ENCODE results near the gene GJE1.

Gene GJE1

GRCh38 chr6:142162780-142163179, 30.1 kb downstream of the GJE1 start:
- Histone ChIP-seq H3K27me3 (ENCODE audit: insufficient read depth, low read length) (no peaks in the 10 kb centered on the region), H3K4me2 (ENCODE audit: low read length) (no peak overlapping the region), H2BK5ac (ENCODE audit: low read depth, low read length, poor library complexity) (no peak overlapping the region), H4K91ac (ENCODE audit: low read depth, low read length) (no peak overlapping the region), H3K4me3 (ENCODE audit: low read depth, low read length) (no peak overlapping the region), H2AFZ (ENCODE audit: insufficient read depth, low read length, poor library complexity) (no peak overlapping the region), H2BK120ac (ENCODE audit: insufficient read depth, low read length, poor library complexity) (no peak overlapping the region), H3K23ac (ENCODE audit: low read length) (no peak overlapping the region), H3K4ac (ENCODE audit: low read depth, low read length) (no peak overlapping the region), H3K27ac (ENCODE audit: low read depth, low read length) (no peak overlapping the region), H3K79me2 (ENCODE audit: control insufficient read depth, insufficient read depth, low read length, poor library complexity) (no peaks in the 10 kb centered on the region), H3K18ac (ENCODE audit: low read length) (no peak overlapping the region), H3K14ac (ENCODE audit: low read length) (no peak overlapping the region), H2AK5ac (ENCODE audit: low read length) (no peak overlapping the region), H4K8ac (ENCODE audit: low read depth, low read length) (no peak overlapping the region), H3K9me3 (ENCODE audit: insufficient read depth, low read depth, low read length) (no peaks in the 10 kb centered on the region), H3K79me1 (ENCODE audit: low read length) (no peaks in the 10 kb centered on the region), H2BK12ac (ENCODE audit: low read length) (no peak overlapping the region), H4K12ac (ENCODE audit: low read depth, low read length) (no peak overlapping the region), H3K36me3 (ENCODE audit: control insufficient read depth in 1 of 2, insufficient read depth in 2 of 2, low read length in 2 of 2) (peaks cover 0 to 2% of the 10 kb centered on the region in 2 experiments), H3K4me1 (ENCODE audit: control insufficient read depth in 1 of 2, insufficient read depth in 2 of 2, low read length in 2 of 2) (no peaks in the 10 kb centered on the region), H3K9ac (ENCODE audit: low read length) (no peak overlapping the region)
- DNase-seq = no peak
- 91% methylated on average over 1 of the region's 1 CpG for WGBS (ENCODE audit: extremely low coverage, insufficient coverage, insufficient read length)

DNA sequence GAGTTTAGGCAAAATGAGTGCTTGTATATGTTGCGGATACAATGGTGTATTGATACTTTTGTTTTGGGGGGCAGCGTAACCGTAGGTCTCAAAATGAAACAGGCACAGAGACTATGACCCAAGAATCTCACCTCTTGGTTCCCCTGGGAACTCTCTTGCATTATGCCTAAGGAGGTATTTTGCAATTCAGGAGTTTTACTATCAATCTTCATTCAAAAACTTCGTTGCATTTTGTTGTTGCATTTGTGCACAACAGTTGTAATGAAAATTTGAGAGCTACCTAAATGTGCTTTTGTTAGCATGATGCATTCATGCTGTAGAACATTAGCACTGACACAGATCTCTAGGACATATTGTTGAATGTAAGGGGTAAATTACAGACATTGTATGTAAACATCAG, 32.5 kb downstream of the GJE1 start:
- no peak overlapping the region for H4K91ac ChIP-seq (ENCODE audit: low read depth, low read length)
- no peaks in the 10 kb centered on the region for H3K79me2 ChIP-seq (ENCODE audit: control insufficient read depth, insufficient read depth, low read length, poor library complexity)
- 100% methylated on average over 1 of the region's 4 CpGs for WGBS (ENCODE audit: extremely low coverage, insufficient coverage, insufficient read length)
- no peak for DNase-seq
- H3K4ac ChIP-seq (ENCODE audit: low read depth, low read length) = no peak overlapping the region
- no peak overlapping the region for H2BK12ac ChIP-seq (ENCODE audit: low read length)
- no peak overlapping the region for H3K4me3 ChIP-seq (ENCODE audit: low read depth, low read length)
- H3K27me3 ChIP-seq (ENCODE audit: insufficient read depth, low read length) = no peaks in the 10 kb centered on the region
- no peak overlapping the region for H2AFZ ChIP-seq (ENCODE audit: insufficient read depth, low read length, poor library complexity)
- H2AK5ac ChIP-seq (ENCODE audit: low read length) = no peak overlapping the region
- no peaks in the 10 kb centered on the region for H3K9me3 ChIP-seq (ENCODE audit: insufficient read depth, low read depth, low read length)
- no peak overlapping the region for H3K27ac ChIP-seq (ENCODE audit: low read depth, low read length)
- H3K23ac ChIP-seq (ENCODE audit: low read length) = no peak overlapping the region
- no peak overlapping the region for H4K8ac ChIP-seq (ENCODE audit: low read depth, low read length)
- H4K12ac ChIP-seq (ENCODE audit: low read depth, low read length) = no peak overlapping the region
- no peak overlapping the region for H2BK5ac ChIP-seq (ENCODE audit: low read depth, low read length, poor library complexity)
- H2BK120ac ChIP-seq (ENCODE audit: insufficient read depth, low read length, poor library complexity) = no peak overlapping the region
- no peaks in the 10 kb centered on the region for H3K4me1 ChIP-seq (ENCODE audit: control insufficient read depth in 1 of 2, insufficient read depth in 2 of 2, low read length in 2 of 2)
- H3K9ac ChIP-seq (ENCODE audit: low read length) = no peak overlapping the region
- no peak overlapping the region for H3K4me2 ChIP-seq (ENCODE audit: low read length)
- peaks cover 0 to 2% of the 10 kb centered on the region in 2 experiments for H3K36me3 ChIP-seq (ENCODE audit: control insufficient read depth in 1 of 2, insufficient read depth in 2 of 2, low read length in 2 of 2)
- no peak overlapping the region for H3K14ac ChIP-seq (ENCODE audit: low read length)
- no peaks in the 10 kb centered on the region for H3K79me1 ChIP-seq (ENCODE audit: low read length)
- H3K18ac ChIP-seq (ENCODE audit: low read length) = no peak overlapping the region

- no peak for DNase-seq
- H3K23ac ChIP-seq (ENCODE audit: low read length) = no peak overlapping the region
- H3K79me1 ChIP-seq (ENCODE audit: low read length) = no peaks in the 10 kb centered on the region
- H3K4me3 ChIP-seq (ENCODE audit: low read depth, low read length) = no peak overlapping the region
- no peak overlapping the region for H2AFZ ChIP-seq (ENCODE audit: insufficient read depth, low read length, poor library complexity)
- no peak overlapping the region for H2AK5ac ChIP-seq (ENCODE audit: low read length)
- no peak overlapping the region for H2BK12ac ChIP-seq (ENCODE audit: low read length)
- no peaks in the 10 kb centered on the region for H3K27me3 ChIP-seq (ENCODE audit: insufficient read depth, low read length)
- no peak overlapping the region for H3K4me2 ChIP-seq (ENCODE audit: low read length)
- H3K4ac ChIP-seq (ENCODE audit: low read depth, low read length) = no peak overlapping the region
- no peaks in the 10 kb centered on the region for H3K79me2 ChIP-seq (ENCODE audit: control insufficient read depth, insufficient read depth, low read length, poor library complexity)
- no peak overlapping the region for H4K91ac ChIP-seq (ENCODE audit: low read depth, low read length)
- no peak overlapping the region for H3K9ac ChIP-seq (ENCODE audit: low read length)
- H3K18ac ChIP-seq (ENCODE audit: low read length) = no peak overlapping the region
- H3K14ac ChIP-seq (ENCODE audit: low read length) = no peak overlapping the region
- peaks cover 3 to 8% of the 10 kb centered on the region in 2 experiments for H3K36me3 ChIP-seq (ENCODE audit: control insufficient read depth in 1 of 2, insufficient read depth in 2 of 2, low read length in 2 of 2)
- no peaks in the 10 kb centered on the region for H3K4me1 ChIP-seq (ENCODE audit: control insufficient read depth in 1 of 2, insufficient read depth in 2 of 2, low read length in 2 of 2)
- WGBS (ENCODE audit: extremely low coverage, insufficient coverage, insufficient read length) = no CpG with 5 or more reads among the region's 3 CpGs
- H2BK120ac ChIP-seq (ENCODE audit: insufficient read depth, low read length, poor library complexity) = no peak overlapping the region
- H2BK5ac ChIP-seq (ENCODE audit: low read depth, low read length, poor library complexity) = no peak overlapping the region
- H4K8ac ChIP-seq (ENCODE audit: low read depth, low read length) = no peak overlapping the region
- no peak overlapping the region for H4K12ac ChIP-seq (ENCODE audit: low read depth, low read length)
- no peak overlapping the region for H3K27ac ChIP-seq (ENCODE audit: low read depth, low read length)
- H3K9me3 ChIP-seq (ENCODE audit: insufficient read depth, low read depth, low read length) = no peaks in the 10 kb centered on the region
Observed at GRCh38 chr6:142167071-142167470, 34.3 kb downstream of the GJE1 start.

DNA sequence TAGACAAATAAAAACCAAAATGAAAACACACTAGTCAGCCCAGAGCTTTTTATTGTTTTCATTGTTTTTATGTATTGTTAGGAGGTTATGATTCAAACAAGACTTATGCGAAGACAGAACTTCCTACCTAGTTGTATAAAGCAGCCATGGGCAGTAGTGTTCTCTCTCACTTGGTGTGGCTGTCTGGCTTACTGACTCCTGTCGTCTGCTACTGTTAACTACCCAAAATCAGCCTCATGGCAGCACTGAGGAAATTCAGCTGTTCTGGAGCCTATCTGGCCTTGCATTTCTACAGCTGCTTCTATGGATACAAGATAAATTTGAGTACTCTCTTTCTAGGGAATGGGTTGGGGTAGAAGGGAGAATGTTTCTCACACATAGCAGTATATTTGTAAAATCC, 34.8 kb downstream of the GJE1 start:
- no peaks in the 10 kb centered on the region for H3K79me2 ChIP-seq (ENCODE audit: control insufficient read depth, insufficient read depth, low read length, poor library complexity)
- H3K79me1 ChIP-seq (ENCODE audit: low read length) = no peaks in the 10 kb centered on the region

More for the DNA sequence above, 34.8 kb downstream of the GJE1 start:
- H2AFZ ChIP-seq (ENCODE audit: insufficient read depth, low read length, poor library complexity) = no peak overlapping the region
- H3K14ac ChIP-seq (ENCODE audit: low read length) = no peak overlapping the region
- H3K4ac ChIP-seq (ENCODE audit: low read depth, low read length) = no peak overlapping the region
- no peak overlapping the region for H2BK12ac ChIP-seq (ENCODE audit: low read length)
- no peak overlapping the region for H3K27ac ChIP-seq (ENCODE audit: low read depth, low read length)
- no peak overlapping the region for H3K18ac ChIP-seq (ENCODE audit: low read length)
- H3K27me3 ChIP-seq (ENCODE audit: insufficient read depth, low read length) = no peaks in the 10 kb centered on the region
- DNase-seq = no peak
- H3K4me2 ChIP-seq (ENCODE audit: low read length) = no peak overlapping the region
- no peaks in the 10 kb centered on the region for H3K4me1 ChIP-seq (ENCODE audit: control insufficient read depth in 1 of 2, insufficient read depth in 2 of 2, low read length in 2 of 2)
- no peak overlapping the region for H4K91ac ChIP-seq (ENCODE audit: low read depth, low read length)
- H4K12ac ChIP-seq (ENCODE audit: low read depth, low read length) = no peak overlapping the region
- H4K8ac ChIP-seq (ENCODE audit: low read depth, low read length) = no peak overlapping the region
- no peak overlapping the region for H2AK5ac ChIP-seq (ENCODE audit: low read length)
- no peak overlapping the region for H3K23ac ChIP-seq (ENCODE audit: low read length)
- no peaks in the 10 kb centered on the region for H3K9me3 ChIP-seq (ENCODE audit: insufficient read depth, low read depth, low read length)
- no peak overlapping the region for H3K4me3 ChIP-seq (ENCODE audit: low read depth, low read length)
- H2BK5ac ChIP-seq (ENCODE audit: low read depth, low read length, poor library complexity) = no peak overlapping the region
- H3K9ac ChIP-seq (ENCODE audit: low read length) = no peak overlapping the region
- H2BK120ac ChIP-seq (ENCODE audit: insufficient read depth, low read length, poor library complexity) = no peak overlapping the region
- peaks cover 6 to 8% of the 10 kb centered on the region in 2 experiments for H3K36me3 ChIP-seq (ENCODE audit: control insufficient read depth in 1 of 2, insufficient read depth in 2 of 2, low read length in 2 of 2)
- WGBS (ENCODE audit: extremely low coverage, insufficient coverage, insufficient read length) = no CpG with 5 or more reads among the region's 2 CpGs
